ENCODE data around the gene E4F1.
A peak's percentile ranks its signal among the peaks of the same experiment; 100 is the strongest.

Gene E4F1

DNA sequence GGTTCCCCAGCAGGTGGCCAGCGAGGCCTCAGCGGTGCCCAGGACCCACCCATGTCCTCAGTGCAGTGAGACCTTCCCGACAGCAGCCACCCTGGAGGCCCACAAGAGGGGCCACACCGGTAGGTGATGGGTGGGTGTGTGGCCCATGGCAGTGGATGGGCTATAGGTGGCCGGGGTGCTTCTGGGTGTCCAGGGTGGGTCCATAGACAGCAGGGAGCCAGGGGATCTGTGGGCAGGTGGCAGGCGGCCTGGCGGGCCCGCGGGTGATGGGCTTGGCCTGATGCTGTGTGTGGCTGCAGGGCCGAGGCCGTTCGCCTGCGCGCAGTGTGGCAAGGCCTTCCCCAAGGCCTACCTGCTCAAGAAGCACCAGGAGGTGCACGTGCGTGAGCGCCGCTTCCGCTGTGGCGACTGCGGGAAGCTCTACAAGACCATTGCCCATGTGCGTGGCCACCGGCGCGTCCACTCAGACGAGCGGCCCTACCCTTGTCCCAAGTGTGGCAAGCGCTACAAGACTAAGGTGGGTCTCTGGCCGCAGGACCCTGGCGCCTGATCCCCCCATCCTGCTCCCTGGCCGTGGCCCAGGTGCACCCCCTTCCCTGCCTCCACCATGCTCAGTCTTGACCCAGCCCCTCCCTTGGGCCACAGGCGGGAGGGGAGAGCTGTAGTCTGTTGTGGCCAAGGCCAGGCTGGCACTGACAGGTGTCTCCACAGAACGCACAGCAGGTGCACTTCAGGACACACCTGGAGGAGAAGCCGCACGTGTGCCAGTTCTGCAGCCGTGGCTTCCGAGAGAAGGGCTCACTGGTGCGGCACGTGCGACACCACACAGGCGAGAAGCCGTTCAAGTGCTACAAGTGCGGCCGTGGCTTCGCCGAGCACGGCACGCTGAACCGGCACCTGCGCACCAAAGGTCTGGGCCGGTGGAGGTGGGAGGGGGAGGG lies 10.8 kb downstream of the E4F1 start:
- TF ChIP-seq, protein P1, sequence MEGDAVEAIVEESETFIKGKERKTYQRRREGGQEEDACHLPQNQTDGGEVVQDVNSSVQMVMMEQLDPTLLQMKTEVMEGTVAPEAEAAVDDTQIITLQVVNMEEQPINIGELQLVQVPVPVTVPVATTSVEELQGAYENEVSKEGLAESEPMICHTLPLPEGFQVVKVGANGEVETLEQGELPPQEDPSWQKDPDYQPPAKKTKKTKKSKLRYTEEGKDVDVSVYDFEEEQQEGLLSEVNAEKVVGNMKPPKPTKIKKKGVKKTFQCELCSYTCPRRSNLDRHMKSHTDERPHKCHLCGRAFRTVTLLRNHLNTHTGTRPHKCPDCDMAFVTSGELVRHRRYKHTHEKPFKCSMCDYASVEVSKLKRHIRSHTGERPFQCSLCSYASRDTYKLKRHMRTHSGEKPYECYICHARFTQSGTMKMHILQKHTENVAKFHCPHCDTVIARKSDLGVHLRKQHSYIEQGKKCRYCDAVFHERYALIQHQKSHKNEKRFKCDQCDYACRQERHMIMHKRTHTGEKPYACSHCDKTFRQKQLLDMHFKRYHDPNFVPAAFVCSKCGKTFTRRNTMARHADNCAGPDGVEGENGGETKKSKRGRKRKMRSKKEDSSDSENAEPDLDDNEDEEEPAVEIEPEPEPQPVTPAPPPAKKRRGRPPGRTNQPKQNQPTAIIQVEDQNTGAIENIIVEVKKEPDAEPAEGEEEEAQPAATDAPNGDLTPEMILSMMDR (conservative IDR thresholded peaks at IDR 0.05), result no peak

DNA sequence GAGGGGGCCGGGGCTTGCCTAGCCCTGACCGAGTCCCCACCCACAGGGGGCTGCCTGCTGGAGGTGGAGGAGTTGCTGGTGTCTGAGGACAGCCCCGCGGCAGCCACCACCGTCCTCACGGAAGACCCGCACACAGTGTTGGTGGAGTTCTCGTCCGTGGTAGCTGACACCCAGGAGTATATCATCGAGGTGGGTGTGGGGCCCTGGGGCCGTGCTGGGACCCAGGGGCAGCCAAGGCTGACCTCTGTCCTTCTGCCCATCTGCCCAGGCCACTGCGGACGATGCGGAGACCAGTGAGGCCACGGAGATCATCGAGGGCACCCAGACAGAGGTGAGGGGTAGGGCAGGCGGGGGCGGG lies 11.4 kb downstream of the E4F1 start:
- H3K27ac ChIP-seq, result no peak overlapping the region
- TF ChIP-seq, protein P1 (conservative IDR thresholded peaks at IDR 0.05), result no peak

More for the DNA sequence above, 10.8 kb downstream of the E4F1 start:
- no peak overlapping the region for H3K27ac ChIP-seq

DNA sequence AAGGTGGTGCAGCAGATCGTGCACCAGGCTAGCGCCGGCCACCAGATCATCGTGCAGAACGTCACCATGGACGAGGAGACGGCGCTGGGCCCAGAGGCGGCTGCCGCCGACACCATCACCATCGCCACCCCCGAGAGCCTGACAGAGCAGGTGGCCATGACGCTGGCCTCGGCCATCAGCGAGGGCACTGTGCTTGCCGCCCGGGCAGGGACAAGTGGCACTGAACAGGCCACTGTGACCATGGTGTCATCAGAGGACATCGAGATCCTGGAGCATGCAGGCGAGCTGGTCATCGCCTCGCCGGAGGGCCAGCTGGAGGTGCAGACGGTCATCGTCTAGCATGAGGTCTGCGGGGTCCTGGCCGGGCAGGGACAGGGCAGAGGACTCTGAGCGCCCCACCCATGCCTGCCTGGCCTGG lies 11.9 kb downstream of the E4F1 start:
- no peak overlapping the region for H3K27ac ChIP-seq

DNA sequence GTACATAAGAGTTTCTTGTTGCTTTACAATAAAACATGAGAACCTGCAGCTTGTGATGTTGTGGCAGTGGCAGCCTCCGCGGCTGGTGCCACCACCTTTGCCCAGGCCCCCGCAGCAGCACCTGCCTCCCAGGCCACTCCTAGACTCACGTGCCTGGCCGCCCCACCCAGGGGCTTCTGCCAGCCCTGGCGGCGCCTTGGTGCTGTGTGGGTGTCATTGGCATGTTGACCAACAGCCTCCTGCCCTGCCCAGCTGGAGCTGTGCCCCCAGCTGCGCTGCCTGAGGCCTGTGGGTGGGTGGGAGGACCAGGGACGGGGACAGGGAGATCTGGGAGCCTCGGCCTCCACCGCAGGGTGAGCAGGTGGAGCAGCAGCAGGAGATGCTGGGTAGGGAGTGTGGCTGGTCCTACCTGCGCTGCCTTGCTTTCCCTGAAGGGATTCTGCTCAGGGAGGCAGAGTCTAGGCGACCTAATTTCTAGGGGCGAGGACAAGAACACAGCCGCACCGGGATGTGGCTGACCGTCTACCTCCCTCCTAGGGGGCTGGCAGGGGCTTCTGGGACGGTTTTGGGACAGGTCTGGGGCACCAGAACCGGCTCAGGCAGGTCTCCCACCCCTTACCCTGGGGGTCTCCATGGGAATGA lies 12.4 kb downstream of the E4F1 start:
- no peak overlapping the region for H3K27ac ChIP-seq
- TF ChIP-seq, protein P1 (conservative IDR thresholded peaks at IDR 0.05), result no peak

More for the DNA sequence above, 11.9 kb downstream of the E4F1 start:
- TF ChIP-seq, protein P1 (conservative IDR thresholded peaks at IDR 0.05), result no peak

DNA sequence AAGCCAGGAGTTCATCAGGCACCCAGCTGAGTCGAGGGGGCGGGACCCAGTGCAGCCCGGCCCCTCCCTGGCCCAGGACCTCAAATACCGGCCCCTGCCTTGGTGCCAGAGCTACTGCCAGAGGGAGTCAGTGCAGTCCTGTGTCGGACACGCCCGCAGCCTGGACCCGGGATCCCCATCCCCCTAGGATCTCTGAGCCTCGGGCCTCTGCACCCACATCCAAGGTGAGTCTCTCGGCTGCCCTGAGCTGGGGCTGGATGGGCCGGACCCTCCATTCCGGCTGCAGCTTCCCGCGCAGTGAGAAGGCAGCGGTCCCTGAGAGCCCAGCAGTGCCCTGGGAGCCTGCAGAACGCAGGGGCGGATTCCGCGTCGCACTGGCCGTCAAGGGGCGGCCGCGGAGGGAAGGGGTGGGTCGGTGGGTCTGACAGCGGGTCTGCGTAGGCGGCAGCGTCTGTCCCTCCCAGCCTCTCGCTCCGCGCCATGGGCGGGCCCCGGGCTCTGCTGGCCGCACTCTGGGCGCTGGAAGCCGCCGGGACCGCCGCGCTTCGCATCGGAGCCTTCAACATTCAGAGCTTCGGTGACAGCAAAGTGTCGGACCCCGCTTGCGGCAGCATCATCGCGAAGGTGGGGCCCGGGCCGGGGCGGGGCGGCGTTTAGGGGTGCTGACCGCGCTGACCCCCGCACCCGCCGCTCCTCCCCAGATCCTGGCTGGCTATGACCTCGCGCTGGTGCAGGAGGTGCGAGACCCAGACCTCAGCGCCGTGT lies 13.1 kb downstream of the E4F1 start, which contains the start of gene DNASE1L2:
TSS of gene DNASE1L2 (plus strand) at position 108 of the 765 bp plus-strand sequence. CDS start at position 481, 373 bp downstream.
- TF ChIP-seq, protein P1 (conservative IDR thresholded peaks at IDR 0.05), result no peak
- H3K27ac ChIP-seq, result peak within 1 kb of the TSS; percentile 24; the same call in 1 of the 2 replicates

DNA sequence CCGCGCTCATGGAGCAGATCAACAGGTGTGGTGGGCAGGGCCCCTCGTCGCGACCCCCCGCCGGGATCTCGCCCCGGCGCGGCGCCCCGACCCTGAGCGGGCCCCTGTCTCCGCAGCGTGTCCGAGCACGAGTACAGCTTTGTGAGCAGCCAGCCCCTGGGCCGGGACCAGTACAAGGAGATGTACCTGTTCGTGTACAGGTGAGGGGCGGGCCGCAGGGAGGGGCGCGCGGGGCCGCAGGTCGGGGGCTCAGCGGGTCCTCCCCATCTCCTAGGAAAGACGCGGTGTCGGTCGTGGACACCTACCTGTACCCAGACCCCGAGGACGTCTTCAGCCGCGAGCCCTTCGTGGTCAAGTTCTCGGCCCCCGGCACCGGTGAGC lies 13.7 kb downstream of the E4F1 start:
- H3K27ac ChIP-seq, result peak overlapping the region; percentile 24; the same call in 1 of the 2 replicates
- TF ChIP-seq, protein P1 (conservative IDR thresholded peaks at IDR 0.05), result no peak
